Right hindlimb (tissue), 1 donor: ENCODE measurements around the gene SLC7A7.
A peak's percentile ranks its signal among the peaks of the same experiment; 100 is the strongest.
"Not testable (repeated sequence)": the region's sequence is repeated elsewhere in the genome, so short reads cannot be mapped to it uniquely, and the experiment has no call there.

Experiments
- DNase-seq: peaks from one replicate; pipeline ENCODE4 v3.0.0-alpha.2; 2018

SLC7A7 gene

GRCh38 chr14:22786685-22787084, 28.6 kb downstream of the SLC7A7 start:
- DNase-seq, result no peak

- no peak for DNase-seq
These were observed 33.8 kb downstream of the SLC7A7 start for GRCh38 chr14:22781301-22781991.

GRCh38 chr14:22780941-22781300, 34.3 kb downstream of the SLC7A7 start:
- DNase-seq, result no peak

GRCh38 chr14:22780105-22780679, 35.0 kb downstream of the SLC7A7 start:
- DNase-seq, result no peak

- DNase-seq, result no peak
These were observed 37.2 kb downstream of the SLC7A7 start for GRCh38 chr14:22778084-22778483.

GRCh38 chr14:22776849-22777248, 38.4 kb downstream of the SLC7A7 start:
- not testable (repeated sequence) for DNase-seq

GRCh38 chr14:22776215-22776614, 39.0 kb downstream of the SLC7A7 start:
- DNase-seq, result no peak

- no peak for DNase-seq
These were observed 41.1 kb downstream of the SLC7A7 start for GRCh38 chr14:22774011-22774706.

GRCh38 chr14:22773162-22774010, 41.8 kb downstream of the SLC7A7 start:
- DNase-seq, result no peak

- no peak for DNase-seq
These were observed 42.5 kb downstream of the SLC7A7 start for GRCh38 chr14:22772725-22773124.

- no peak for DNase-seq
These were observed 44.6 kb downstream of the SLC7A7 start for GRCh38 chr14:22770481-22771187.

GRCh38 chr14:22769369-22769768, 45.9 kb downstream of the SLC7A7 start:
- DNase-seq, result no peak

- DNase-seq, result no peak
These were observed 46.3 kb downstream of the SLC7A7 start for GRCh38 chr14:22768947-22769346.

GRCh38 chr14:22767323-22767589, 48.0 kb downstream of the SLC7A7 start:
- no peak for DNase-seq

GRCh38 chr14:22766457-22767322, 48.5 kb downstream of the SLC7A7 start, which contains the start of gene OXA1L:
OXA1L (plus strand) TSS chr14:22766688; CDS start chr14:22766702, 14 bp downstream.
- peak; percentile 98 for DNase-seq

- no peak for DNase-seq
These were observed 50.9 kb downstream of the SLC7A7 start for GRCh38 chr14:22764382-22764781.

GRCh38 chr14:22761734-22762133, 53.5 kb downstream of the SLC7A7 start:
- DNase-seq, result no peak

GRCh38 chr14:22757972-22758650, 57.1 kb downstream of the SLC7A7 start:
- DNase-seq, result not testable (repeated sequence)

GRCh38 chr14:22753586-22753985, 61.6 kb downstream of the SLC7A7 start:
- no peak for DNase-seq

GRCh38 chr14:22752422-22752821, 62.8 kb downstream of the SLC7A7 start:
- no peak for DNase-seq

- DNase-seq, result no peak
These were observed 66.6 kb downstream of the SLC7A7 start for GRCh38 chr14:22748631-22749068.
